Activated naive CD4-positive, alpha-beta T cell treated with anti-CD3 and anti-CD28 coated beads, Interleukin-2, amount 50 U/mL, for 72 hours (primary cell): ENCODE results near the gene GPR6. TPM values are rescaled to one million over a fixed set of nuclear protein-coding genes. Genes with fewer than 3 reads are reported as not detected.
A peak's percentile ranks its signal among the peaks of the same experiment; 100 is the strongest.

Experiments
- ATAC-seq, 2 donors: fragments of 150-1000 bp; cut with Tn5 transposase; 2 replicates each; pipeline ENCODE4 v1.10.0; 2021; ENCODE audit warnings: mild to moderate bottlenecking in 2 of 2, moderate library complexity in 2 of 2
- DNase-seq, 2 donors: peaks; one replicate each; pipeline ENCODE4 v3.0.0; 2021 to 2022; ENCODE audit warnings: low spot score in 2 of 2
- H3K27ac Mint-ChIP-seq, 2 donors: one replicate each; pipeline ENCODE4 v1.8.0; 2022; ENCODE audit warnings: mild to moderate bottlenecking in 2 of 2, mixed read lengths in 2 of 2
- H3K36me3 Mint-ChIP-seq, 2 donors: one replicate each; pipeline ENCODE4 v1.8.0; 2022; ENCODE audit warnings: mixed read lengths in 2 of 2
- H3K9me3 Mint-ChIP-seq, 2 donors: one replicate each; pipeline ENCODE4 v1.8.0; 2022; ENCODE audit warnings: mixed read lengths in 2 of 2
- total RNA-seq, 2 donors: library from RNA; stranded (reverse); gene quantifications; one replicate each; pipeline ENCODE4 v1.2.3, GENCODE V29; 2022

GPR6 gene, protein sequence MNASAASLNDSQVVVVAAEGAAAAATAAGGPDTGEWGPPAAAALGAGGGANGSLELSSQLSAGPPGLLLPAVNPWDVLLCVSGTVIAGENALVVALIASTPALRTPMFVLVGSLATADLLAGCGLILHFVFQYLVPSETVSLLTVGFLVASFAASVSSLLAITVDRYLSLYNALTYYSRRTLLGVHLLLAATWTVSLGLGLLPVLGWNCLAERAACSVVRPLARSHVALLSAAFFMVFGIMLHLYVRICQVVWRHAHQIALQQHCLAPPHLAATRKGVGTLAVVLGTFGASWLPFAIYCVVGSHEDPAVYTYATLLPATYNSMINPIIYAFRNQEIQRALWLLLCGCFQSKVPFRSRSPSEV
- not detected for total RNA-seq

DNA sequence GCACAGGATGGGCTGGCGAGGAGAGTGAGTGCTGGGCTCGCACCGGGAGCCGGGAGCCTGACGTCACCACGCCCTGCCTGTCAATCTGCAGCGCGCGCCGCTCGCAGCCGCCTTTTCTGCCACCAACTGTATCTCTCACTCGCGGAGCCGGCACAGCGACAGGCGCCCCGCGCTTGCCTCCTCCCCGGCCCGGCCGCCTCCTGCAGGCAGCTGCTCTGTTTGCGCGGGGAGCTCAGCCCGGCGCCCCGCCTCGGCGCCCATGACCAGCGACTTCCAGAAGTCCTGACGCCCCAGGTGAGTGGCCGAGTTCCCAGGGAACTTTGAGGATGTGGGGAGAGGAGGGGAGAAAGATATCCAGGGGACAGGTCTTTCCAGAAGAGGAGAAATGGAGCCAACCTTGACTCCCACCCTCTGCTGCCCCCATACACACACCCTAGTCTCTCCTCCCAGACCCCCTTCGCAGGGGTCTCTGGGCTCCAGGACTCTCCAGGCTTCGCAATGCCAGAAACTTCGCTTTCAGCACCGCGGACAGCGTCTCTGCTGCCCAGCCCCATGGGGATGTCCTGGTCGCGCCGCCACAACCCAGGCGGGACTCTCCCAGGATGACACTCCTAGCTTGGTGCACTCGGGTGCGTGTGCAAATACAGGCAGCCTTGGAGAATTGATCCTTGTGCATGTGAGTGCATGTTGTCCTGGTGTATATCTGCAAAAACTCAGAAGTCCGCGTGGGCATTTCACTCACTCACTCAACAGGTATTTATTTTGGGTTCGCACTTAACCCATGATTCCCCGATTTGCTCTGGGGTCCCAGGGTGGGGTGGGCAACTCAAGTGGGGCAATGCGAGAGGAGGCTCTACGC is at the start of gene GPR6:
Gene GPR6 (plus strand): TSS at position 138 of the 859 bp plus-strand sequence. CDS start 802 bp downstream, outside the sequence.
- Mint-ChIP-seq H3K36me3 (peaks cover 6 to 13% of the 10 kb centered on the region in 2 donors), H3K27ac (no peak within 1 kb of the TSS), H3K9me3 (peaks cover 4 to 5% of the 10 kb centered on the region in 2 donors)
- ATAC-seq (peak; percentile 46 to 53), DNase-seq (peak in 1 of 2 donors; percentile 65)

- peaks cover 4 to 18% of the 10 kb centered on the region in 2 donors for H3K9me3 Mint-ChIP-seq
- no peak overlapping the region for H3K27ac Mint-ChIP-seq
- peaks cover 0 to 6% of the 10 kb centered on the region in 2 donors for H3K36me3 Mint-ChIP-seq
- no peak for DNase-seq
- no peak for ATAC-seq
Observed at GRCh38 chr6:109934293-109934692, 43.8 kb upstream of the GPR6 start.

GRCh38 chr6:109939654-109940053 is 38.5 kb upstream of the GPR6 start:
- DNase-seq (no peak), ATAC-seq (no peak)
- peaks cover 0 to 6% of the 10 kb centered on the region in 2 donors for H3K36me3 Mint-ChIP-seq
- H3K27ac Mint-ChIP-seq, result no peak overlapping the region
- peaks cover 4 to 12% of the 10 kb centered on the region in 2 donors for H3K9me3 Mint-ChIP-seq

DNA sequence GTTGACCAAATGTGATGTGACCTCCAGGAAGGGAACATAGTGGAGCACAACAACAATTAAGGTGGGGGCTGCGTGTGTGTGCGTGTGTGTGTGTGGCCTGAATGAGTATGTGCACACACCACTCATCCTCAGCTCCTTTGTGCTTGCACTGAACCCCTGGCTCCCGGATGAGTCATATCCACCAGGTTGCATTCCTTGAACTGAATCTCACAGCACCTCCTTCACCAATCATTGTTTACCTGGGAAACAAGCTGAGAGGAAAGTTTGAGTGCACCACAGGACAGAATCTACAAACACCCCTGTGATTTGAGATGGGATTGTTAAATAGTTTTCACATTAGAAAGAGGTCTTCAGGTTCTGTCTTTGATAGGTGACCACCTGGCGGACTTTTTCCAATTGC is 33.7 kb upstream of the GPR6 start:
- ATAC-seq, result no peak

GRCh38 chr6:109945091-109945490 is 33.0 kb upstream of the GPR6 start:
- no peak for DNase-seq
- H3K36me3 Mint-ChIP-seq, result no peaks in the 10 kb centered on the region
- H3K9me3 Mint-ChIP-seq, result no peaks in the 10 kb centered on the region
- H3K27ac Mint-ChIP-seq, result no peak overlapping the region
- no peak for ATAC-seq

More for the DNA sequence above, 33.7 kb upstream of the GPR6 start:
- no peaks in the 10 kb centered on the region for H3K9me3 Mint-ChIP-seq
- H3K36me3 Mint-ChIP-seq, result no peaks in the 10 kb centered on the region
- DNase-seq, result no peak
- H3K27ac Mint-ChIP-seq, result no peak overlapping the region

DNA sequence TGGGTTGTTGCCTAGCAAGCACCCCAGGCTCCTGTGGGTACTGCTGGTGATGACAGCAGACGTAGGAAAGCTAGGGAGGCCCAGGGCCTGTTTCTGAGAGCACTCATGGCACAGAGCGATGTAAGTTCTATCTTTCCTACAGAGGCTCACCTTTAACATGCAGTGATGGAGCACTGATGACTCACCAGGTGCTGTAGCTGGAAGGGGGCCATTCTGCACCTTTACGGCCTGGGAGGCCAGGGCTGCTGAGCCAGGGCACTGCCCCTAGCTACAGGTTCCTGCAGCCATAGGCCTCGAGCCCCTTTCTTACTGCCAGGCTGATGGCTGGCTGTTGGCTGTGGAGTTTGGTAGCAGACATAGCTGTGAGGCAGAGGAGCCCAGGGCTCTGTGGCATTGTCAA is 31.1 kb upstream of the GPR6 start:
- no peaks in the 10 kb centered on the region for H3K36me3 Mint-ChIP-seq
- ATAC-seq (no peak), DNase-seq (no peak)
- H3K9me3 Mint-ChIP-seq, result no peaks in the 10 kb centered on the region
- H3K27ac Mint-ChIP-seq, result no peak overlapping the region

GRCh38 chr6:109949281-109950065 is 28.6 kb upstream of the GPR6 start:
- peak overlapping the region in 1 of 2 donors; percentile 26 for H3K27ac Mint-ChIP-seq
- no peak for ATAC-seq
- no peaks in the 10 kb centered on the region for H3K36me3 Mint-ChIP-seq
- no peak for DNase-seq
- peaks cover under 1 to 2% of the 10 kb centered on the region in 2 donors for H3K9me3 Mint-ChIP-seq

DNA sequence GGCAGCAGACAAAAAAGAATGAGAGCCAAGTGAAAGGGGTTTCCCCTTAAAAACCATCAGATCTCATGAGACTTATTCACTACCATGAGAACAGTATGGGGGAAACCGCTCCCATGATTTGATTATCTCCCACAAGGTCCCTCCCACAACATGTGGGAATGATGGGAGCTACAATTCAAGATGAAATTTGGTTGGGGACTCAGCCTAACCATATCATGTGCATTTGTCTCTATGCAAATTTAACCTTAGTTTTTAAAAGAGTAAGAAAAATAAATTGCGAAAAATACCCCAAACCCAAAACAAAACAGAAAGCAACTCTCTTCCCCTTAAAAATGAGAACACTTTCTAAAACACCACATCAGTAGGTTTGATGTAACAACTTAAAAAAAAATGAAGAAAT is 22.6 kb upstream of the GPR6 start:
- Mint-ChIP-seq H3K36me3 (no peaks in the 10 kb centered on the region), H3K27ac (no peak overlapping the region), H3K9me3 (peaks cover 10 to 11% of the 10 kb centered on the region in 2 donors)
- DNase-seq, result no peak
- no peak for ATAC-seq

GRCh38 chr6:109958626-109959025 is 19.5 kb upstream of the GPR6 start:
- Mint-ChIP-seq H3K9me3 (peaks cover 10 to 11% of the 10 kb centered on the region in 2 donors), H3K27ac (no peak overlapping the region), H3K36me3 (no peaks in the 10 kb centered on the region)
- ATAC-seq, result no peak
- no peak for DNase-seq

DNA sequence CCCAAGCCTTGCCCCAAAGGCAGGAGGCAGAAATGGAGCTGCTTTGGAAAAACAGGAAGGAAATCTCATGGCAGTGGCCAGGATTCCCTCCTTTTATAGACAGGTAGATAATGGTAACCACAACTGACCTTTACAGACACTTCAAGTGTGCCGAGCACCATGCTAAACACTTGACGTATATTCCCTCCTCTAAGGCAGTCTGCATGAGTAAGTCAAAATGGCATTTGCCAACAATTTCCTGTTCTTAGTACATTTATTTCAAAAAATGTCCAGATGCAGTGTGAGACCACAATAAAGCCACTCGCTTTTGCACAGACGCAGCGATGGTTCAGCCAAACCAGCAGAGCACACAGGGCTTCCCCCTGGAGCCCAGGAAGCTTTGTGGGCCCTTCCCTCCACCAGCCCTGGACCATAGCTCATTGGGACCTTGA is 16.5 kb upstream of the GPR6 start:
- H3K27ac Mint-ChIP-seq, result peak overlapping the region; percentile 23 to 26
- peak in 1 of 2 donors; percentile 56 for DNase-seq
- no peaks in the 10 kb centered on the region for H3K9me3 Mint-ChIP-seq
- no peaks in the 10 kb centered on the region for H3K36me3 Mint-ChIP-seq
- ATAC-seq, result peak in 1 of 2 donors; percentile 90

DNA sequence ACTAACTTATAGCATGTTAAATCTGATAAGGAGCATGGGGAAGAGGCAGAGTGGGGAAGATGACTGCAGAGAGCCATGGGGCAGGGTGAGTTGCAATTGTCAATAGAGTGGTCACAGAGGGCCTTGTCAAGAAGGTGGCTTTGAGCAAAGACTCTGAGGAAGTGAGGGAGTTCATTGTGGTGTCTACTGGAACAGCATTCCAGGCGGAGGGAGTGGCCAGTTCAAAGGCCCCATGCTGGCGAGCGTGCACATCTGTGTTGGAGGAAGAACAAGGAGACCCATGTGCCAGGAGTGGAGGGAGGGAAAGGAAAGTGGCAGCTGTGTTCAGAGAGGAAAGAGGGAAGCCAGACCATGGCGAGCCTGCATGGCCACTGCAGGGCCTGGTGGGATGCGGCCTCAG is 15.8 kb upstream of the GPR6 start:
- H3K36me3 Mint-ChIP-seq, result no peaks in the 10 kb centered on the region
- no peak for DNase-seq
- no peaks in the 10 kb centered on the region for H3K9me3 Mint-ChIP-seq
- H3K27ac Mint-ChIP-seq, result peak overlapping the region in 1 of 2 donors; percentile 26
- no peak for ATAC-seq

DNA sequence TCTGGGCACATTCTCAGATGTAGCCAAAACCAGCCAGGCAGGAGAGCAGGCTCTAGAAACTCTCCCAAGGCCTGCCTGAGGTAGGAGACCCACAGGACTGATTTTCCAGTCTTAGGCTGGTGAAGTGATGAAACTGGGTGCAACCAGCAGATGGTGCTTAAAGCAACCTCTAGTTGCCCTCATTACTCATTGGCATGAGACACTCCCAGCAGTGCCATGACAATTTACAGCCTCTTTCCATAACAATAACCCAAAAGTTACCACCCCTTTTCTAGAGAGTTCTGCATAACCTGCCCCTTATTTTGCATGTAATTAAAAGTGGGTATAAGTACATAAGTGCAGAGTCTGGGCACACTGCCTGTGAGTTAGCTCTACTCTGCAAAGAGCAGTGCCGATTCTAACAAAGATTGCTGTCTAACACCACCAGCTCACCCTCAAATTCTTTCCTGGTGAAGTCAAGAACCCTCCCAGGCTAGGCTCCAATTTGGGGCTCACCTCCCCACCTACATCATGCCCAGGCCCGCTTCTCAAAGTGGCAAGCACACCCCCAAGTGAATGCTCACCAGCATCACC is 14.4 kb upstream of the GPR6 start:
- no peak overlapping the region for H3K27ac Mint-ChIP-seq

DNA sequence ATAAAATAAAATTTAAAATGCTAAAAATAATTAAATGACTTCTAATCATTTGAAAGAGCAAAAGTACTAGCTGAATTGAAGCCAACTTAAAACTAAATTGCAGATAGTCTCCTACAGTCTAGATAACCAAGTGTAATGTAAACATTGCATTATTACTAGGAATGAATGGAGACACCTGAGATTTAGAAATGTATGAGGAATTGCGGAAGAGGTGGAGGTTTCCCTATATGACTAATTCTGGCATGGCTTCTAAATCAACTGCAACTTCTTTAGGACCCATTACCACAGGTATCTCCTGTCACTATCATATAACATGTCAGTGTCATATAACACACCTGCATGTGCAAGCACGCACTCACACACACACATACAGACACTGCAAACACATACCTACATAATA is 13.2 kb upstream of the GPR6 start:
- DNase-seq (no peak), ATAC-seq (no peak)
- no peaks in the 10 kb centered on the region for H3K9me3 Mint-ChIP-seq
- no peak overlapping the region for H3K27ac Mint-ChIP-seq
- no peaks in the 10 kb centered on the region for H3K36me3 Mint-ChIP-seq

More for the DNA sequence above, 14.4 kb upstream of the GPR6 start:
- ATAC-seq (no peak), DNase-seq (no peak)
- no peaks in the 10 kb centered on the region for H3K9me3 Mint-ChIP-seq
- H3K36me3 Mint-ChIP-seq, result no peaks in the 10 kb centered on the region

DNA sequence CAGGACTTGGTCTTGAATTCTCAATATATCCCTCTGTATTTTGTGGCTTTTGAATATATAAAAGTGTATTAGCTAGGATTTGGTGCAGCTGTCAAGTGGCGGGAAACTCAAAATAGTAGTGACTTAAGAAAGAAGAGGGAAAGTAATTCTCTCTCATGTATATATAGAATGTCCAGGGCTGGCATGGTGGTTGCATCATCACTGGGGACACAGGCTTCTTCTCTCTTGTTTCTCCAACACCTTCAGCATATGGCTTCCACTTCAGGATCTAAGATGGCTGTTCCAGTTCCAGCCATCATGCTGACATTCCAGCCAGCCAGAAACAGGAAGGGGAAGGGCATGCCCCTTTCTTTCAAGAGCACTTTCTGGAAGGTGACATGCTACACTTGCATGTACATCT is 11.8 kb upstream of the GPR6 start:
- Mint-ChIP-seq H3K9me3 (no peaks in the 10 kb centered on the region), H3K36me3 (no peaks in the 10 kb centered on the region), H3K27ac (no peak overlapping the region)
- no peak for DNase-seq
- ATAC-seq, result no peak

DNA sequence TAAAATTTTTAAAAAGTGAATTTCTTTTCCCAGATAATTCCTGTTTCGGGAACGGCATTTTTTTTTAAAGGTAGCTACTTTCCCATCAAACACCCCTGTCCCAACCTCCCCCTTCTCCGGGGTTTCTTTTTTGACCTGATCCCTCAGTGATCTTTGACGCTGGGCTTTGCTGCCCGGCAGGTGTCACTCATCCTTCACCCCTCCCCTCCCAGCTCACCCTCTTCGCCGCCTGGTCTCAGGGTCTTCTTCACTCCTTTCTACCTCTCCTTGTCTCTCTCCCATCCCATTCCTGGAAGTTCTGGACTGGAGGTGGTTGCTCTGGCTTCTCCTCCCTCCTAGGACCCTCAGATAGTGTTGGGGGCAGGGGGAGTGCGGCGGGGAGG is 329 bp upstream of the GPR6 start:
- Mint-ChIP-seq H3K27ac (no peak overlapping the region), H3K36me3 (peaks cover 6 to 13% of the 10 kb centered on the region in 2 donors), H3K9me3 (peaks cover 4 to 5% of the 10 kb centered on the region in 2 donors)
- no peak for ATAC-seq
- DNase-seq, result no peak
